GM23248 (cell line): ENCODE measurements around the gene FKBP5. TPM values are rescaled to one million over a fixed set of nuclear protein-coding genes. Genes with fewer than 3 reads are reported as not detected.

Experiments
- DNase-seq: peaks from one replicate; pipeline ENCODE4 v3.0.0-alpha.2; 2015
- H2AFZ ChIP-seq: fragments of 200-600 bp; sonication (generic); 2 replicates; pipeline ENCODE4 v1.6.1; 2016; ENCODE audit warnings: antibody characterized with exemption
- H3F3A ChIP-seq: fragments of 200-600 bp; sonication (generic); 2 replicates; pipeline ENCODE4 v1.6.1; 2016; ENCODE audit warnings: mild to moderate bottlenecking, antibody characterized with exemption, mixed run types; ENCODE audit not compliant: insufficient read depth
- H3K27ac ChIP-seq: fragments of 200-600 bp; sonication (generic); 2 replicates; pipeline ENCODE4 v1.5.1; 2016; ENCODE audit warnings: mild to moderate bottlenecking
- H3K27me3 ChIP-seq: fragments of 200-600 bp; sonication (generic); replicated peaks from 2 replicates; pipeline ENCODE4 v1.6.1; 2016; ENCODE audit warnings: mild to moderate bottlenecking; ENCODE audit not compliant: insufficient read depth
- H3K36me3 ChIP-seq: fragments of 200-600 bp; sonication (generic); 2 replicates; pipeline ENCODE4 v1.6.1; 2016; ENCODE audit warnings: low read depth, mild to moderate bottlenecking
- H3K4me1 ChIP-seq: fragments of 200-600 bp; sonication (generic); 2 replicates; pipeline ENCODE4 v1.6.1; 2016; ENCODE audit warnings: mild to moderate bottlenecking; ENCODE audit not compliant: insufficient read depth
- H3K4me2 ChIP-seq: fragments of 200-600 bp; sonication (generic); one replicate; pipeline ENCODE4 v1.6.1; 2016; ENCODE audit warnings: mild to moderate bottlenecking; ENCODE audit not compliant: unreplicated experiment
- H3K4me3 ChIP-seq: fragments of 200-600 bp; sonication (generic); 2 replicates; pipeline ENCODE4 v1.5.1; 2016; ENCODE audit warnings: mild to moderate bottlenecking
- H3K79me2 ChIP-seq: fragments of 200-600 bp; sonication (generic); 2 replicates; pipeline ENCODE4 v1.6.1; 2016; ENCODE audit warnings: mild to moderate bottlenecking; ENCODE audit not compliant: insufficient read depth
- H3K9ac ChIP-seq: fragments of 200-600 bp; sonication (generic); 2 replicates; pipeline ENCODE4 v1.6.1; 2016; ENCODE audit warnings: mild to moderate bottlenecking
- H3K9me2 ChIP-seq: fragments of 200-600 bp; sonication (generic); 2 replicates; pipeline ENCODE4 v1.6.1; 2016; ENCODE audit warnings: mixed run types, mild to moderate bottlenecking, moderate library complexity; ENCODE audit not compliant: insufficient read depth
- H3K9me3 ChIP-seq: fragments of 200-600 bp; sonication (generic); one replicate; pipeline ENCODE4 v1.6.1; 2017; ENCODE audit warnings: low read depth
- H4K20me1 ChIP-seq: fragments of 200-600 bp; sonication (generic); 2 replicates; pipeline ENCODE4 v1.6.0; 2016; ENCODE audit not compliant: insufficient read depth
- EZH2 ChIP-seq: fragments of 200-600 bp; sonication (generic); IDR thresholded peaks from 2 replicates; pipeline ENCODE4 v1.6.1; 2018; ENCODE audit warnings: antibody characterized with exemption, mild to moderate bottlenecking; ENCODE audit not compliant: insufficient read depth, poor library complexity, severe bottlenecking
- EZH2phosphoT487 ChIP-seq: fragments of 200-600 bp; sonication (generic); IDR thresholded peaks from 2 replicates; pipeline ENCODE4 v1.6.1; 2018; ENCODE audit warnings: antibody characterized with exemption, moderate library complexity, mild to moderate bottlenecking, low read depth; ENCODE audit not compliant: insufficient read depth
- WGBS, 2 experiments: methylation state at CpG; one replicate each; pipeline ENCODE4 v1.1.6; 2015 to 2017; ENCODE audit warnings: low lambda C conversion rate in 2 of 2, low coverage in 1 of 2; ENCODE audit errors: missing lambda C conversion rate in 2 of 2; 5-methylcytosine and 5-hydroxymethylcytosine counted together
- in situ Hi-C: fragments of 300-500 bp; cut with MboI; formaldehyde crosslinking; loops from 2 replicates; pipeline ENCODE4 v1.15.0; 2020
- microRNA-seq: library from miRNA; unstranded; fragments of <30 nt; microRNA quantifications from one replicate; pipeline ENCODE4, GENCODE V29; 2016; ENCODE audit warnings: borderline number of aligned reads
- polyA plus RNA-seq: library from polyadenylated mRNA; unstranded; fragments of >200 nt; fragmentation: Nextera tagmentation; extraction: Ambion mirVana; gene quantifications from 2 replicates; pipeline ENCODE4 v1.2.1, GENCODE V29; 2016
- small RNA-seq: library from RNA; depleted of rRNA; stranded (forward); fragments of <200 nt; gene quantifications from one replicate; pipeline ENCODE3, GENCODE V24; 2014; ENCODE audit warnings: low read depth, low replicate concordance
- total RNA-seq: library from RNA; depleted of rRNA; stranded (reverse); fragments of >200 nt; shearing (Covaris generic); gene quantifications from 2 replicates; pipeline ENCODE4 v1.2.3, GENCODE V29; 2014; rRNA removed

The FKBP5 gene
- total and polyA plus RNA-seq, 2 experiments from 2014 or later: 3.6 to 6.3 TPM

- H3F3A ChIP-seq: no peaks in the 10 kb centered on the region
- H3K4me1 ChIP-seq: no peaks in the 10 kb centered on the region
- no peaks in the 10 kb centered on the region for H3K9me3 ChIP-seq
- H3K4me3 ChIP-seq: no peak overlapping the region
- no peaks in the 10 kb centered on the region for H3K36me3 ChIP-seq
- no peaks in the 10 kb centered on the region for H3K79me2 ChIP-seq
- TF ChIP-seq EZH2 (no peak), EZH2phosphoT487 (no peak)
- H3K9me2 ChIP-seq: no peaks in the 10 kb centered on the region
- 77 to 83% methylated on average over 3 of the region's 3 CpGs for whole genome bisulfite sequencing, 2 experiments
- in situ Hi-C loops: no loop called here
- H2AFZ ChIP-seq: no peak overlapping the region
- H3K27ac ChIP-seq: no peak overlapping the region
- H3K9ac ChIP-seq: no peak overlapping the region
- no peak overlapping the region for H3K4me2 ChIP-seq
- no peaks in the 10 kb centered on the region for H4K20me1 ChIP-seq
- H3K27me3 ChIP-seq: no peaks in the 10 kb centered on the region
- no peak for DNase-seq
Observed at GRCh38 chr6:35524380-35525020, 164.2 kb downstream of the FKBP5 start.

Small RNAs within 50 kb of the gene (microRNA-seq; reads per million reads assigned to microRNA genes)
- gene MIR5690: not detected

Small RNAs within 50 kb of the gene (small RNA-seq; reads per million reads assigned to genes)
- gene MIR5690 (not detected), gene RF00561 (not detected)

Other genes with a start within 250 kb of the FKBP5 start
- 9.7 and 14.7 TPM in 2 replicates for gene FANCE, start 236.6 kb downstream of the FKBP5 start, total RNA-seq
- 3.7 and 4.3 TPM in 2 replicates for gene FANCE, start 236.6 kb downstream of the FKBP5 start, polyA plus RNA-seq
- gene RPL10A, start 220.5 kb downstream of the FKBP5 start, total RNA-seq: 852 and 915 TPM in 2 replicates
- 346 and 366 TPM in 2 replicates for gene RPL10A, start 220.5 kb downstream of the FKBP5 start, polyA plus RNA-seq
- gene TEAD3, start 191.8 kb downstream of the FKBP5 start, total RNA-seq: 10.5 and 12.0 TPM in 2 replicates
- gene TEAD3, start 191.8 kb downstream of the FKBP5 start, polyA plus RNA-seq: 6.9 TPM in 2 replicates
- not detected in 2 replicates for gene TULP1, start 176.0 kb downstream of the FKBP5 start, total RNA-seq
- not detected in 2 replicates for gene TULP1, start 176.0 kb downstream of the FKBP5 start, polyA plus RNA-seq
- not detected in 2 replicates for gene ARMC12, start 48.1 kb upstream of the FKBP5 start, total RNA-seq
- gene ARMC12, start 48.1 kb upstream of the FKBP5 start, polyA plus RNA-seq: 0.15 and 0.26 TPM in 2 replicates
- gene CLPSL2, start 87.7 kb upstream of the FKBP5 start, total RNA-seq: not detected in 2 replicates
- gene CLPSL2, start 87.7 kb upstream of the FKBP5 start, polyA plus RNA-seq: not detected in 2 replicates
- not detected in 2 replicates for gene CLPSL1, start 92.1 kb upstream of the FKBP5 start, total RNA-seq
- not detected in 2 replicates for gene CLPSL1, start 92.1 kb upstream of the FKBP5 start, polyA plus RNA-seq
- not detected in 2 replicates for gene CLPS, start 108.4 kb upstream of the FKBP5 start, total RNA-seq
- not detected in 2 replicates for gene CLPS, start 108.4 kb upstream of the FKBP5 start, polyA plus RNA-seq
- not detected in 2 replicates for gene LHFPL5, start 116.4 kb upstream of the FKBP5 start, total RNA-seq
- gene LHFPL5, start 116.4 kb upstream of the FKBP5 start, polyA plus RNA-seq: not detected in 2 replicates
- 19.0 and 28.9 TPM in 2 replicates for gene SRPK1, start 232.2 kb upstream of the FKBP5 start, total RNA-seq
- gene SRPK1, start 232.2 kb upstream of the FKBP5 start, polyA plus RNA-seq: 36.0 and 44.4 TPM in 2 replicates